Measurements from ENCODE around the gene MYCBPAP. TPM values are rescaled to one million over a fixed set of nuclear protein-coding genes. Genes with fewer than 3 reads are reported as not detected.

The MYCBPAP gene
- total and polyA plus RNA-seq, 8 donors = 1.4 to 9.1 (median 5.8) TPM

- TF ChIP-seq CTCF (IDR thresholded peaks at IDR 0.05) = no peak
- DNase-seq = peak in 1 of 4 donors; percentile 68
- Histone ChIP-seq H3K36me3 (peaks cover 0 to under 1% of the 10 kb centered on the region in 2 donors), H3K9me3 (no peaks in the 10 kb centered on the region), H3K4me1 (peaks cover 7 to 18% of the 10 kb centered on the region in 2 donors), H3K4me3 (no peak overlapping the region), H3K27ac (no peak overlapping the region), H3K27me3 (no peaks in the 10 kb centered on the region)
- intact Hi-C loops (cut with DNase I) = loop anchor here in 1 of 2 donors (5.0 to 10.0 kb wide), 3 partner anchors 72 to 405 kb away; no protein-coding TSS in a partner anchor
- ATAC-seq = no peak
Observed at GRCh38 chr17:50549969-50550368, 41.7 kb downstream of the MYCBPAP start.

GRCh38 chr17:50550661-50551432 lies 42.6 kb downstream of the MYCBPAP start:
- intact Hi-C loops (cut with DNase I) = loop anchor here in 1 of 2 donors (5.0 kb wide), 2 partner anchors 71 to 141 kb away; no protein-coding TSS in a partner anchor
- peak; percentile 82 for ATAC-seq
- peaks cover 0 to 9% of the 10 kb centered on the region in 2 donors for H3K36me3 ChIP-seq
- no peak overlapping the region for H3K27ac ChIP-seq
- peak; percentile 80 to 89 for TF ChIP-seq CTCF (IDR thresholded peaks at IDR 0.05)
- peak; percentile 77 to 92 (median 83) for DNase-seq
- no peaks in the 10 kb centered on the region for H3K9me3 ChIP-seq
- H3K27me3 ChIP-seq = no peaks in the 10 kb centered on the region
- peaks cover 7 to 18% of the 10 kb centered on the region in 2 donors for H3K4me1 ChIP-seq
- H3K4me3 ChIP-seq = no peak overlapping the region

- H3K4me3 ChIP-seq = no peak overlapping the region
- no peak for ATAC-seq
- TF ChIP-seq CTCF (IDR thresholded peaks at IDR 0.05) = no peak
- no peak overlapping the region for H3K27ac ChIP-seq
- peaks cover 7 to 17% of the 10 kb centered on the region in 2 donors for H3K4me1 ChIP-seq
- no peaks in the 10 kb centered on the region for H3K27me3 ChIP-seq
- intact Hi-C loops (cut with DNase I) = loop anchor here in 1 of 2 donors (5.0 kb wide), 2 partner anchors 71 to 141 kb away; no protein-coding TSS in a partner anchor
- peaks cover 0 to 15% of the 10 kb centered on the region in 2 donors for H3K36me3 ChIP-seq
- H3K9me3 ChIP-seq = no peaks in the 10 kb centered on the region
- peak in 1 of 4 donors; percentile 63 for DNase-seq
Observed at GRCh38 chr17:50551433-50551815, 43.2 kb downstream of the MYCBPAP start.

- TF ChIP-seq CTCF (IDR thresholded peaks at IDR 0.05) = no peak
- Histone ChIP-seq H3K27me3 (peaks cover 0 to 4% of the 10 kb centered on the region in 2 donors), H3K9me3 (no peaks in the 10 kb centered on the region), H3K4me3 (no peak overlapping the region), H3K27ac (no peak overlapping the region), H3K4me1 (peaks cover 7 to 12% of the 10 kb centered on the region in 2 donors), H3K36me3 (peaks cover 0 to 15% of the 10 kb centered on the region in 2 donors)
- no peak for ATAC-seq
- intact Hi-C loops (cut with DNase I) = loop anchor here in 1 of 2 donors (5.0 kb wide), 2 partner anchors 70 to 140 kb away; no protein-coding TSS in a partner anchor
- DNase-seq = no peak
Observed at GRCh38 chr17:50551884-50552283, 43.6 kb downstream of the MYCBPAP start.

- no peak overlapping the region for H3K4me3 ChIP-seq
- intact Hi-C loops (cut with DNase I) = loop anchor here in 1 of 2 donors (5.0 kb wide), 2 partner anchors 68 to 138 kb away; no protein-coding TSS in a partner anchor
- TF ChIP-seq CTCF (IDR thresholded peaks at IDR 0.05) = no peak
- H3K27ac ChIP-seq = no peak overlapping the region
- ATAC-seq = no peak
- H3K27me3 ChIP-seq = peaks cover 3 to 28% of the 10 kb centered on the region in 2 donors
- H3K36me3 ChIP-seq = peaks cover 0 to 15% of the 10 kb centered on the region in 2 donors
- no peak for DNase-seq
- H3K4me1 ChIP-seq = peaks cover 7 to 9% of the 10 kb centered on the region in 2 donors
- H3K9me3 ChIP-seq = no peaks in the 10 kb centered on the region
Observed at GRCh38 chr17:50554201-50554600, 46.0 kb downstream of the MYCBPAP start.
